Caco-2 (cell line): ENCODE data around the gene RNF38. TPM values are rescaled to one million over a fixed set of nuclear protein-coding genes. Genes with fewer than 3 reads are reported as not detected.

Source experiments
- BruUV-seq: library from RNA; stranded (reverse); fragments of 400-500 nt; replicated peaks from 2 replicates; lab custom pipeline; 2021; lab: Mats Ljungman, UMichigan
- CTCF ChIA-PET: fragments of 300-600 bp; sonication (Branson Sonifier 250); formaldehyde crosslinking; loops from one replicate; lab custom pipeline; 2022; ENCODE audit warnings: antibody characterized with exemption; lab: Charles Lee
- POLR2A ChIA-PET: fragments of 300-600 bp; sonication (Branson Sonifier 250); formaldehyde crosslinking; loops from one replicate; lab custom pipeline; 2022; ENCODE audit warnings: antibody characterized with exemption; lab: Charles Lee
- DNase-seq, 2 experiments: peaks; one replicate each; pipeline versions ENCODE4 v3.0.0 to v3.0.0-alpha.2; 2020 to 2022
- H3K27me3 ChIP-seq: replicated peaks from 2 replicates; pipeline ENCODE4 v1.6.0; 2011; ENCODE audit warnings: low read length; ENCODE audit not compliant: control insufficient read depth, insufficient read depth
- H3K36me3 ChIP-seq: 2 replicates; pipeline ENCODE4 v1.5.1; 2011; ENCODE audit warnings: low read length; ENCODE audit not compliant: control insufficient read depth, insufficient read depth
- H3K4me1 ChIP-seq: fragments of 250-450 bp; sonication (Bioruptor Pico); 2 replicates; pipeline ENCODE4 v1.5.1; 2020; ENCODE audit warnings: mild to moderate bottlenecking
- H3K4me3 ChIP-seq: 2 replicates; pipeline ENCODE4 v1.5.1; 2011; ENCODE audit warnings: low read depth, mild to moderate bottlenecking, control low read depth, low read length
- H3K9me3 ChIP-seq: fragments of 250-450 bp; sonication (Bioruptor Pico); 2 replicates; pipeline ENCODE4 v1.5.1; 2020; ENCODE audit warnings: mild to moderate bottlenecking, moderate library complexity
- H3K27ac Mint-ChIP-seq: one replicate; pipeline ENCODE4 v1.8.0; 2022; ENCODE audit warnings: mixed read lengths; ENCODE audit not compliant: unreplicated experiment
- H3K27me3 Mint-ChIP-seq: one replicate; pipeline ENCODE4 v1.8.0; 2022; ENCODE audit warnings: mixed read lengths; ENCODE audit not compliant: insufficient read depth, unreplicated experiment
- H3K36me3 Mint-ChIP-seq: one replicate; pipeline ENCODE4 v1.8.0; 2022; ENCODE audit warnings: mild to moderate bottlenecking, mixed read lengths; ENCODE audit not compliant: insufficient read depth, unreplicated experiment
- H3K4me1 Mint-ChIP-seq: one replicate; pipeline ENCODE4 v1.8.0; 2022; ENCODE audit warnings: low read depth, mixed read lengths; ENCODE audit not compliant: unreplicated experiment
- H3K4me3 Mint-ChIP-seq: one replicate; pipeline ENCODE4 v1.8.0; 2022; ENCODE audit warnings: mild to moderate bottlenecking, moderate library complexity, mixed read lengths; ENCODE audit not compliant: unreplicated experiment
- H3K9me3 Mint-ChIP-seq: one replicate; pipeline ENCODE4 v1.8.0; 2022; ENCODE audit warnings: mixed read lengths; ENCODE audit not compliant: unreplicated experiment
- intact Hi-C: fragments of 100-400 bp; cut with micrococcal nuclease; formaldehyde crosslinking; loops from one replicate; pipeline ENCODE4 v1.10.0; 2022; ENCODE audit not compliant: unreplicated experiment
- total RNA-seq: library from RNA; stranded (reverse); gene quantifications from 2 replicates; pipeline ENCODE4 v1.2.3, GENCODE V29; 2022
- TF ChIP-seq, protein P1 (sequence below), 2 experiments: fragments of 200-600 bp in 1 of 2; IDR thresholded peaks; 1 replicate in 1 of 2; 2 replicates in 1 of 2; pipeline versions ENCODE4 v1.5.1 to v1.8.0; 2011 to 2022; ENCODE audit warnings: antibody characterized with exemption in 1 of 2, control low read depth in 1 of 2, inconsistent platforms in 1 of 2, low read depth in 1 of 2, low read length in 1 of 2, mild to moderate bottlenecking in 1 of 2, moderate library complexity in 1 of 2; ENCODE audit not compliant: insufficient read depth in 1 of 2, severe bottlenecking in 1 of 2, unreplicated experiment in 1 of 2

The RNF38 gene
- total RNA-seq, 1 experiment from 2014 or later: 43.3 TPM

DNA sequence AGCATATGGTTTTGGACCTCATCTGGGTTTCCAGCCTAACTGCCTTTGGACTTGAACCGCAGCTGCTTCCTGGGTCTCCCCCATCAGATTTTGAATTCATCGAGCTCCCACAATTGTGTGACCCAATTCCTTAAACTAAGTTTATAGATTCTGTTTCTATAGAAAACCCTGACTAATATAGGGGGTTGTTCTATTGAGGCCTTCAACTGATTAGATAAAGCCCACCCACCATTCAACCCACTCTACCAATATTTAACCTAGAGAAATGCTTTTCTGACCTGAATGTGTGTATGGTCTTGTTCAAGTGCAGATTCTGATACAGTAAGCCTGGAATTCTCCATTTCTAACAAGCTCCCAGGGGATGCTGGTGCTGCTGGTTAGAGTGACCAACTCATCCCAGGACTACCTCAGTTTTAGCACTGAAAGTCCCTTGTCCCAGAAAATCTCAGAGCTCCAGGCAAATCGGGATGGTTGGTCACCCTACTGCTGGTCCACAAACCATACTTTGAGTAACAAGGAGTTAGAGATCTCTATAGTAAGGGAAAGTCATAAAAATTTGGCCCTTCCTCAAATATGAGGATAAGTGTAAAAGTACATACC, 110.1 kb downstream of the RNF38 start:
- POLR2A ChIA-PET: no interaction called here
- CTCF ChIA-PET: no interaction called here
- no peaks in the 10 kb centered on the region for H3K27me3 ChIP-seq

GRCh38 chr9:36288070-36288469, 112.0 kb downstream of the RNF38 start:
- no peaks in the 10 kb centered on the region for H3K36me3 ChIP-seq
- Mint-ChIP-seq H3K4me1 (peaks cover 39% of the 10 kb centered on the region), H3K36me3 (no peaks in the 10 kb centered on the region), H3K4me3 (no peak overlapping the region), H3K27ac (peak overlapping the region; percentile 70), H3K27me3 (no peaks in the 10 kb centered on the region), H3K9me3 (no peaks in the 10 kb centered on the region)
- H3K27me3 ChIP-seq: no peaks in the 10 kb centered on the region
- intact Hi-C loops: no loop called here
- no peaks in the 10 kb centered on the region for H3K9me3 ChIP-seq
- no peak for DNase-seq
- no peak overlapping the region for H3K4me3 ChIP-seq
- ChIA-PET CTCF (interaction anchor here (0.7 kb wide), 1 partner anchor 28 kb away, joined by 4 read pairs; no protein-coding TSS in a partner anchor), POLR2A (no interaction called here)
- no TSS peak for BruUV-seq
- TF ChIP-seq, protein P1, sequence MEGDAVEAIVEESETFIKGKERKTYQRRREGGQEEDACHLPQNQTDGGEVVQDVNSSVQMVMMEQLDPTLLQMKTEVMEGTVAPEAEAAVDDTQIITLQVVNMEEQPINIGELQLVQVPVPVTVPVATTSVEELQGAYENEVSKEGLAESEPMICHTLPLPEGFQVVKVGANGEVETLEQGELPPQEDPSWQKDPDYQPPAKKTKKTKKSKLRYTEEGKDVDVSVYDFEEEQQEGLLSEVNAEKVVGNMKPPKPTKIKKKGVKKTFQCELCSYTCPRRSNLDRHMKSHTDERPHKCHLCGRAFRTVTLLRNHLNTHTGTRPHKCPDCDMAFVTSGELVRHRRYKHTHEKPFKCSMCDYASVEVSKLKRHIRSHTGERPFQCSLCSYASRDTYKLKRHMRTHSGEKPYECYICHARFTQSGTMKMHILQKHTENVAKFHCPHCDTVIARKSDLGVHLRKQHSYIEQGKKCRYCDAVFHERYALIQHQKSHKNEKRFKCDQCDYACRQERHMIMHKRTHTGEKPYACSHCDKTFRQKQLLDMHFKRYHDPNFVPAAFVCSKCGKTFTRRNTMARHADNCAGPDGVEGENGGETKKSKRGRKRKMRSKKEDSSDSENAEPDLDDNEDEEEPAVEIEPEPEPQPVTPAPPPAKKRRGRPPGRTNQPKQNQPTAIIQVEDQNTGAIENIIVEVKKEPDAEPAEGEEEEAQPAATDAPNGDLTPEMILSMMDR (IDR thresholded peaks at IDR 0.05; ENCODE audit: insufficient read depth in 1 of 2, low read depth in 1 of 2, low read length in 1 of 2, severe bottlenecking in 1 of 2, unreplicated experiment in 1 of 2): no peak
- H3K4me1 ChIP-seq: peaks cover 20% of the 10 kb centered on the region

More for the DNA sequence above, 110.1 kb downstream of the RNF38 start:
- no peak for DNase-seq
- TF ChIP-seq, protein P1 (IDR thresholded peaks at IDR 0.05; ENCODE audit: insufficient read depth in 1 of 2, low read depth in 1 of 2, low read length in 1 of 2, severe bottlenecking in 1 of 2, unreplicated experiment in 1 of 2): no peak
- no peaks in the 10 kb centered on the region for H3K27me3 Mint-ChIP-seq
- H3K9me3 Mint-ChIP-seq: no peaks in the 10 kb centered on the region
- H3K36me3 ChIP-seq: no peaks in the 10 kb centered on the region
- H3K4me1 Mint-ChIP-seq: peaks cover 47% of the 10 kb centered on the region
- no peaks in the 10 kb centered on the region for H3K36me3 Mint-ChIP-seq
- peaks cover 20% of the 10 kb centered on the region for H3K4me1 ChIP-seq
- no peak overlapping the region for H3K4me3 Mint-ChIP-seq
- intact Hi-C loops: loop anchor here (2.0 kb wide), 1 partner anchor 13 kb away; no protein-coding TSS in a partner anchor
- H3K4me3 ChIP-seq: no peak overlapping the region
- no peak overlapping the region for H3K27ac Mint-ChIP-seq
- H3K9me3 ChIP-seq: no peaks in the 10 kb centered on the region
- no TSS peak for BruUV-seq

Other genes with a start within 250 kb of the RNF38 start
- gene CCIN, start 230.9 kb downstream of the RNF38 start, total RNA-seq: not detected in 2 replicates
- 256 and 269 TPM in 2 replicates for gene CLTA, start 209.3 kb downstream of the RNF38 start, total RNA-seq
- gene GNE, start 141.8 kb downstream of the RNF38 start, total RNA-seq: 15.2 and 18.7 TPM in 2 replicates
- gene MELK, start 172.6 kb upstream of the RNF38 start, total RNA-seq: 57.8 and 59.6 TPM in 2 replicates